ENCODE measurements around the gene DPM1. TPM values are rescaled to one million over a fixed set of nuclear protein-coding genes. Genes with fewer than 3 reads are reported as not detected.

Gene DPM1
- polyA plus RNA-seq, 1 donor from 2014 or later, result 137 TPM

GRCh38 chr20:50928469-50928868 lies 29.9 kb downstream of the DPM1 start:
- H3K9ac ChIP-seq (ENCODE audit: low read length), result no peak overlapping the region
- no peak for TF ChIP-seq TAF1 (IDR thresholded peaks at IDR 0.05; ENCODE audit: low read depth)
- TF ChIP-seq EZH2 (IDR thresholded peaks at IDR 0.05; ENCODE audit: borderline replicate concordance, insufficient read depth, low read length, poor library complexity, severe bottlenecking), result no peak
- no peak for TF ChIP-seq EP300 (conservative IDR thresholded peaks at IDR 0.05; ENCODE audit: poor library complexity, severe bottlenecking)
- no peak for TF ChIP-seq RAD21 (conservative IDR thresholded peaks at IDR 0.05)
- no peak for TF ChIP-seq REST (IDR thresholded peaks at IDR 0.05; ENCODE audit: borderline replicate concordance)
- TF ChIP-seq POLR2AphosphoS5 (IDR thresholded peaks at IDR 0.05), result no peak
- no peak for TF ChIP-seq SMC3 (conservative IDR thresholded peaks at IDR 0.05; ENCODE audit: poor library complexity)
- TF ChIP-seq MXI1 (conservative IDR thresholded peaks at IDR 0.05; ENCODE audit: poor library complexity, severe bottlenecking), result no peak
- TF ChIP-seq CTCF (IDR thresholded peaks at IDR 0.05; ENCODE audit: poor library complexity, severe bottlenecking), result no peak
- H3K9me2 ChIP-seq (ENCODE audit: insufficient read depth, low read length), result no peaks in the 10 kb centered on the region
- H3K79me2 ChIP-seq (replicated peaks; ENCODE audit: insufficient read depth, low read length), result peaks cover 66% of the 10 kb centered on the region
- peaks cover 58% of the 10 kb centered on the region for H4K20me1 ChIP-seq (ENCODE audit: insufficient read depth)
- no peak overlapping the region for H2AFZ ChIP-seq (ENCODE audit: low read depth, low read length)
- H3K27me3 ChIP-seq (ENCODE audit: insufficient read depth, low read depth, low read length), result no peaks in the 10 kb centered on the region
- H3K36me3 ChIP-seq (ENCODE audit: insufficient read depth, low read length), result peaks cover 6% of the 10 kb centered on the region
- H3K4me3 ChIP-seq (ENCODE audit: low read length), result peak overlapping the region; percentile 67
- H3K27ac ChIP-seq (ENCODE audit: low read length), result no peak overlapping the region
- H3F3A ChIP-seq (ENCODE audit: insufficient read depth, low read length, poor library complexity, severe bottlenecking), result no peaks in the 10 kb centered on the region
- peak overlapping the region; percentile 91 for H3K4me2 ChIP-seq (ENCODE audit: low read length)
- H3K9me3 ChIP-seq (ENCODE audit: low read length), result no peaks in the 10 kb centered on the region

- H3K4me2 ChIP-seq (ENCODE audit: low read length), result peak overlapping the region; percentile 91
- peak overlapping the region; percentile 67 for H3K4me3 ChIP-seq (ENCODE audit: low read length)
- peaks cover 6% of the 10 kb centered on the region for H3K36me3 ChIP-seq (ENCODE audit: insufficient read depth, low read length)
These were observed 31.8 kb downstream of the DPM1 start for GRCh38 chr20:50926530-50926929.

More at GRCh38 chr20:50926530-50926929, 31.8 kb downstream of the DPM1 start:
- Histone ChIP-seq H2AFZ (ENCODE audit: low read depth, low read length) (no peak overlapping the region), H3K27ac (ENCODE audit: low read length) (no peak overlapping the region), H3K9me3 (ENCODE audit: low read length) (no peaks in the 10 kb centered on the region), H3K9me2 (ENCODE audit: insufficient read depth, low read length) (no peaks in the 10 kb centered on the region), H3K79me2 (replicated peaks; ENCODE audit: insufficient read depth, low read length) (peaks cover 86% of the 10 kb centered on the region), H3F3A (ENCODE audit: insufficient read depth, low read length, poor library complexity, severe bottlenecking) (peaks cover 3% of the 10 kb centered on the region), H3K9ac (ENCODE audit: low read length) (no peak overlapping the region), H3K27me3 (ENCODE audit: insufficient read depth, low read depth, low read length) (no peaks in the 10 kb centered on the region), H4K20me1 (ENCODE audit: insufficient read depth) (peaks cover 75% of the 10 kb centered on the region)
- no peak for TF ChIP-seq REST (IDR thresholded peaks at IDR 0.05; ENCODE audit: borderline replicate concordance)
- no peak for TF ChIP-seq EP300 (conservative IDR thresholded peaks at IDR 0.05; ENCODE audit: poor library complexity, severe bottlenecking)
- TF ChIP-seq TAF1 (IDR thresholded peaks at IDR 0.05; ENCODE audit: low read depth), result no peak
- TF ChIP-seq EZH2 (IDR thresholded peaks at IDR 0.05; ENCODE audit: borderline replicate concordance, insufficient read depth, low read length, poor library complexity, severe bottlenecking), result no peak
- TF ChIP-seq SMC3 (conservative IDR thresholded peaks at IDR 0.05; ENCODE audit: poor library complexity), result no peak
- TF ChIP-seq CTCF (IDR thresholded peaks at IDR 0.05; ENCODE audit: poor library complexity, severe bottlenecking), result no peak
- no peak for TF ChIP-seq RAD21 (conservative IDR thresholded peaks at IDR 0.05)
- TF ChIP-seq POLR2AphosphoS5 (IDR thresholded peaks at IDR 0.05), result no peak
- no peak for TF ChIP-seq MXI1 (conservative IDR thresholded peaks at IDR 0.05; ENCODE audit: poor library complexity, severe bottlenecking)
